GM19324 (cell line): Measurements from ENCODE around the gene IRS2.

Source experiments
- ATAC-seq: cut with Tn5 transposase; IDR thresholded peaks from one replicate; pipeline ENCODE4 v1.9.1; 2021; ENCODE audit warnings: mild to moderate bottlenecking, moderate library complexity; ENCODE audit not compliant: unreplicated experiment, low FRiP score

Gene IRS2

DNA sequence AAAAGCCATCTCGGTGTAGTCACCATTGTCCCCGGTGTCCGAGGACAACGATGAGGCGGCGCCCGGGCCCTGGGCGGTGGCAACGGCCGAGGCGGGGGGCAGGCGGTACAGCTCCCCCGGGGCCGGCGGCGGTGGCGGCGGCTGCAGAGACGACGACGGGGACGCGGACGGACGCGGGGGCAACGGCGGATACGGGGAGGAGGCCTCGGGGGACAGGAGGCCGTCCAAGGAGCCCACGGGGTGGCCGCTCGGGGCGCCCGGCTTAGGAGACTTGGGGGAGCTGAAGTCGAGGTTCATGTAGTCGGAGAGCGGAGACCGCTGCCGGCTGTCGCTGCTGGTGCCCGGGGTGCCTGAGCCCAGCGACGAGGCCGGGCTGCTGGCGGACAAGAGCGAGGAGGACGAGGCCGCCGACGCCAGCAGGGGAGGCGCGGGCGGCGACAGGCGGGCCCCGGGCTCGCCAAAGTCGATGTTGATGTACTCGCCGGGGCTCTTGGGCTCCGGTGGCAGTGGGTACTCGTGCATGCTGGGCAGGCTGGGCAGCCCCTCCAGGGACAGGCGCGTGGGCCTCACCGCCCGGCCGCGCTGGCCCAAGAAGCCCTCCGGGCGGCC lies 3.5 kb downstream of the IRS2 start:
- ATAC-seq, result no peak

DNA sequence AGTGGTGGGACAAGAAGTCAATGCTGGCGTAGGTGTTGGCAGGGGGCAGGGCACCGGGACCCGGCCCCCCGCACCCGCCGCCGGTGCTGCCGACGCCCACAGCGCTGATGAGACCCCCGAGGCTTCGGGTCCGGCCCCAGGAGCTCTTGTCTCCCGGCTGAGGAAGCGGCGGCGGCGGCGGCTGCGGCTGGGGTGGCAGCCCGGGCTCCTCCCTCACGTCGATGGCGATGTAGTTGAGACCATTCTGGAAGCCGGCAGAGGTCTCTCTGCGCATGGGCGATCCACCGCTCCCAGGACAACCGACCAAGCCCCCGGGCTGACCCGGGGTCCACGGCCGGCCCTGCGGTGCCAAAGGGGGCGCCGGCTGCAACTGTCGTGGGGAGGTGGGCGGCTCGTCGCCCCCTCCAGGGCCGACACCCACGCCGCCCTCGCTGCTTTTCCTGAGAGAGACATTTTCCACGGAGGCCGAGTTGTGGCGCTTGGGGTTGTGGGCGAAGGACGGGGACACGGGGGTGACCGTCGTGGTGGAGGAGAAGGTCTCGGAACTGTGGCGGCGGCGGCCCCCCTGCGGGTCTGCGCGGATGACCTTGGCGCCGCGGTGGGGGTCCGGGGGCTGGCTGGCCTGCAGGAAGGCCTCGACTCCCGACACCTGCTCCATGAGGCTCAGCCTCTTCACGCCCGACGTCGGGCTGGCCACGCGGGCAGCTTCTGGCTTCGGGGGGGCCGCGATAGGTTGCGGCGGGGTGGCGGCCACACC lies 4.1 kb downstream of the IRS2 start:
- no peak for ATAC-seq

DNA sequence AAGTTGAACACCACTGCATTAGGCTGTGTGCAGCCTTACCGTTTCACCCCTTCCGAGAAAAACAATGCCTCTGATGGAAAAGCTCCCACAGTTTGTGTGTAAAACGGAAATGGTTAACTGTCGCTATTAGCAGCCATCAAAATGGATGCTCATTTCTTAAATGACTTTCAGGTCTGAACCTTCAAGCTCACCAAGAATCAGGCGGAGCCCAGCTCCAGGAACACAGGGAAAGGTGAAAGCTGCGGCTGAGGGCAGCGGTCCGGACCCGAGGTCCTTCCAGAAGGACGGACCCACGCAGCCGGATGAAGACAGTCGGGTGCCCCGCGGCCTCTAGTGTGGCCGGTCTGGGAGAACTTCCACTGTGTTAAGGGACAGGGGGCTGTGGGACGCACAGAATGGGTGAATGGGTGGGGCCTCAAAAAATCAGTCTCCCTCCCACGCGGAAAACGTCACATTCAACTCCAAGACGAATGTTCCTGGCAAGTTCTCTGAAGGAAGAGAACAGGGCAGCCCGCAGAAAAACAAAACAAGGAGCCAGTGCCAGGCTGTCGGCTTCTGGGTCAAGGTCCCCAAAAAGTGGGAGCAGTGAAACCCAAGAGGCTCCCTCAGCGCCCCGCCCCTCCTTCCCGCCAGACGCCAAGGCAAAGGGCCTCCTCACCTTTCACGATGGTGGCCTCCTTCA lies 4.9 kb downstream of the IRS2 start:
- no peak for ATAC-seq

DNA sequence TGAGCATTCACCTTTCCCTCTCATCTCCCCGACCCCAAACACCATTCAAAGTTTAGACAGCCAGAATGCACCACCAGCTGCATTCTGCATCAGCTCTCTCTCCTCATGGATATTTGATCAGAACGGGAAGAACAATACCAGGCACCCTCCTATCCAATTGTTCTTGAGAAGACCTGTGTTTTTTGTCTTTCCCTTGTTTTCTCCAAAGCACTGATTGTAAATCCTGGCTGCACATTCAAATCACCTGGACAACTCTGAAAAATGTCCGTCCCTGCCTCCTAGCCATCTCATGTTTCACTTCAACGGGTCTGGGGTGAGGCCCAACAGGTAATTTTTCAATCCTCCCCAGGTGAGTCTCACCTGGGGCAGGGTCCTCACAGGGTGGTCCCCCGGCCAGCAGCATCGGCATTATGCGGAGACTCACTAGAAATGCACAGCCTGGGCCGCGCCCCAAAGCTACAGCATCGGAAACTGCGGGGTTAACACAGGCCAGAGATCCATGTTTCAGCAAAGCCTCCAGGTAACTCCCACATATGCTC lies 5.5 kb downstream of the IRS2 start:
- ATAC-seq, result no peak

DNA sequence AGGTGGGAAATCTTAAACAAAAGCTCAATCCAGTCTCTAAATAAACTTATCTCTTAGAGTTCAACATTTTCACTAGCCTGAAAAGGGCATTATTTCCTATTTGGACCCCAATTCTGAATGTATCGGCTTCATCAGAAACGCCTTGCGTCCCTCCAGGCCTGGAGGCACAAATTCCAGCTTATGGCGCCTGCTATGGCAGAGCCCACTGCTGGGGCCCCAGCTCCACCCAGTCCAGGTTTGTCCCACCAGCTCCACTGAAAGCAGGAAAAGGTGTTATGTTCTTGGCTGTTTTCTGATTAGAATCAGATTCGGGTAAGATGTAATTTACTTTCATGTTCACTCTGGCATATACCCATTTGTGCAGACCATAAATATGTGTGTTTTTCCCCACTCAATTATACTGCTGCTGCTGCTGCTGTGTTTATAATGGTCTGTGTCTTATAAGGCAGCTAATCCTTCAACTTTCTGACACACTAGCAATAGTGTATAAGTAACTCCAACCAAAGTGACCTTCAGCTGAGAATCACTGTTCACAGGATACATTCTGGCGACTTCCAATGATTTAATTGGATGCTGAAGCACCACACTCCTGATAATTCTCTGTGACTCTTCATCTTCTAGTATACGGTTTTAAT lies 6.4 kb downstream of the IRS2 start:
- ATAC-seq, result no peak

DNA sequence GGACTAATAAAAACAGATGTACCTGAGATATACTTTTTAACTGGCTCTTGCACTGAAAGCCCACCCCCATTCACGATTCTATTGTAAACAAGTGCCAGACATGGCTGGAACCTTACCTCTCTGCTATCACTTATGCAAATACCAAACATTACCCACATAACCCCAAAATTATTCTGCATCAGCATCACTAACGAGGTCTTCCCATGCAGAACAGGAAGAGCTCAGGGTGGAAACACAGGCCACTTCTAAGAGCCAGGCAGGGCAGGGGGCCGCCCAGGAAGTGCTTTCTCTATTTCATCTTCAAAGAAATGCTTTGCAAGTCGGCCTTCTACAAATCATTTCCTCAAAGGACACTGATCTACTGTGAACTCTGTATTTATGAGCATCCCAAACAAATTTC lies 7.3 kb downstream of the IRS2 start:
- ATAC-seq, result no peak

DNA sequence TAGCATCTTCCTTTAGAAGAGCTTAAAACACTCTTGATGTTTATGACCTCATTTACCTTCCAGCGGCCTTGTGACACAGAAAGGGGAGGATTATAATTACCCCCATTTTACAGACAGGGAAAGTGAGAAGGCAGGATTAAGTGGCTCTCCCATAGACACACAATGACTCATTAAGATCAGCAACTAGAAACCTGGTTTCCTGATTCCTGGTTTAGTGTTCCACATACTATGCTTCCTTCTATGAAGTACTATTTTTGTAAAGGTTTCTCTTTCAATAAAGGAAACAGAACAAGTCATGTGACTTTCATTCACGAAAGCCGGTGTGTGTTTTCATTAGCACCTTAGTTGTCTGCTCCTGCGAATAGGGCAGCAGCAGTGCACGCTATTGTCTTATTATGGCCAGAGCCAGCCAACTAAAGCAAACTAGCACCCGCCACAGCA lies 8.3 kb downstream of the IRS2 start:
- ATAC-seq, result no peak

DNA sequence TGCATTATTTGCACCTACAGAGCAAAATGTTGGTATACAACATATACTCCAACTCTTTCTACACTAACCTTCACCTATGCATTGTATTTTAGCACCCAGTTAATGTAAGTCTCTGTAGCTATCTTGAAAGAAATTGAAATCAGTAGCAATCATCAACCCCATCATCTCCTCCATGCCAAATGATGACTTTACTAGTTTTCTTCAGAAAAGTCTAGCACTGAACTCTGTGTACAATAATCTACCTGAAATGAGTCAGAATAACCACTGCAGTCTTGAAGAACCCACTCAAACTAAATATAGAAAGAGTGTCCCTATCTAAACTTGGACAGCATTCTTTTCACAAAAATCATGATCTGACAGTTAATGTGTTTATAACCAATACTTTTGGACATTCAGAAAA lies 9.8 kb downstream of the IRS2 start:
- ATAC-seq, result no peak

DNA sequence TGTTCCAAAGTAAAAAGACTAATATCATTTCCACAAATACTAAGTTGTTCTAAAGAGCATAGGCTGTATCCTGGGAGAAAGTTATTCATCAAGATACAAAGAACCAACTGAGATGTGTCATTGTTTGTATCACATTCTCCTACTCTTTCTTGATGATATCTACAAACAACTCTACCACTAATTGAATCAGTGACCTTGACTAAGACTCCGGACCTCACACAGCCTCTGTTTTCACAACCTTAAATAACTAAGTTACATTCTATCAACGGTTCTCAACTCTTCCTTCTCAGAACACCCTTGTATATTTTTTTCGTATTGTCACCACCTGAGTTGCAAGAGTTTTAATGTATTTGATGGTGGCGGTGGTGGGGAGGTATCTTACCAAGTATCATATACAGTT lies 12.6 kb downstream of the IRS2 start:
- no peak for ATAC-seq

DNA sequence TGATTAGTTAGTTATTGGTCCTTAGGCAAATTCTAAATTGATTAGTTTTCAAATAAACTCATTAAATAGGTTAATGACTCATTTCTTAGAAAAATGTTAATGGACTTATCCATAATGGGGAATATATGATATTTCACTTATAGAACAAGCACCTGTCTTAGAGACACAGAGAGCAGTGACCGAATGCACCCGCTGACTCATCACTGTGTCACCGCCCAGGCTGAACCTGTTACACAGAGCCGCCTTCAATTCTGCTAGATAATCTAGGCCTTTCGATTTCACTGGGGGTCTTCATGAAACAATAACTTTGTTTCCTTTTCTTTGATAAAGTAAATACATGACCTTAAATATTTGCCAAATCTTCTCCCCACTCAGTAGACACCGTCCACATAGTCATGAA lies 13.1 kb downstream of the IRS2 start:
- no peak for ATAC-seq

DNA sequence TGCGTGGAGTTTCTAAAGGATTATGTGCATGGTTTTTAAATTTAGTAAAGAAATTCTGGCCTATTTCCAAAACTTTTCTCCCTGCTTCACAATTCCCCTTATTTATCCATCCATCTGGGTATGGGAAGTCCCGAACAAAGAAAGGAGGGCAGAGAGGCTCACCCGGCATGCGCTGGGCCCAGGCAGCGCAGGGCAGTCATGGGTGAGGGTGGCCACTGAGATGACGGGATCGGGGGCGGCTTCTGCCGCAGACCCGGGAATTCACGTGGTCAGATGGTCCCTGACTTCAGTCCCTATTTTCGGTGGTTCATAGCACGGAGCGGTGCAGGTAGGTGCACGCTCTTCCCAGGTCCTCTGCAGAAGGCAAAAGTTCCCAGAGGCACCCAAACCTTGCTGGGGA lies 14.5 kb downstream of the IRS2 start:
- ATAC-seq, result no peak

DNA sequence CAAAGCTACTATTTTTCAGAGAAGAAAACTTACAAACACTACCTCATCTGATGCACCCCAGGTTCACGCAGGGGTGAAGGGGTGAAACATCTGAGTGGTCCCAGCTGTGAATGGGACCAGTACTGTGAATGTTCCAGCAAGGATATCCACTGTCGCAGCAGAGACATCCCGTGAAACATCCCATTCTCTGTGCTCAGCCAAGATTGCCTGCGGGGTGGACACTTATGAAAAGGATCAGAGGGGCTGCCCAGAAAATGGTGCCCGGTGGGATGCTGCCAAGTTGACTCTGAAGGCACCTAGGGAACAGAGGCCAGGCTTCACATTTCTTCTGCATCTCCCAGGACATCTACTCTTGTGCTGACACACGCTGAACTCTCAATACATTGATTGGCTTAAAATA lies 15.9 kb downstream of the IRS2 start:
- ATAC-seq, result no peak

DNA sequence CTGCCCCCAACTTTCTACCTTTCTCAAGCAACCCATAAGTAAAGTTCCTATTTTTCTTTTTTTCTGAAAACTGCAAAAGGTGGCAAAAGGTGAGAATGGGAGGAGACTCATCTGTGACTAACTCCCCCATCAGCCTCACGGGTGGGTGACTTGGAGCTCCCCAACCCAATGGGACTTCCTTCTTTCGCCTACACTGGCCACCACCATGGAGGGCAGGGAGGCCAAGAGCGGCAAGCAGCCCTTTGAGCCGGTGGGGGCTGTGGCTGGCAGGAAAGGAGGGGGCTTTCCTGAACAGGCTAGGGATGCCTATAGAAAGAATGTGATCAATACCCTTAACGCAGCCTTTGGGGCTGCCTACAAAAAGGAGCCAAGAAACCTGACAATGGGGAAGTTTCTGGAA lies 16.5 kb downstream of the IRS2 start:
- ATAC-seq, result no peak

DNA sequence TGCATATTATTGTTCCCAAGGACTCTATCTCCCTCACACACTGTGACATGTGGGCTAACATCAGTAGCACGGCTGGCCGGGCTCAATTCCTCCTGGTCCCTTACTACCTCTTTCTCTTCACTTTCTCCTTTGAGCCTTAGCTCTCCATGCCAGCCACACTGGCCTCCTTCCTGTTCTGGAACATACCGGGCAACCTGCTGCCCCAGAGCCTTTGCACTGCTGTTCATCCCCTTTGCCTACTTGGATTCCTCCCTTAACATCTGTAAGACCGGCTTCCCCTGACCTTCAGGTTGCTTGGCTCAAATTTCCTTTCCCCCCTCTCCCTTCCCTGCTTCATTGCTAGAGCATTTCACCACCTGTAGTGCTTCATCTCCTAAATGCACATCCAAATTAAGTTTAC lies 17.1 kb downstream of the IRS2 start:
- ATAC-seq, result no peak

DNA sequence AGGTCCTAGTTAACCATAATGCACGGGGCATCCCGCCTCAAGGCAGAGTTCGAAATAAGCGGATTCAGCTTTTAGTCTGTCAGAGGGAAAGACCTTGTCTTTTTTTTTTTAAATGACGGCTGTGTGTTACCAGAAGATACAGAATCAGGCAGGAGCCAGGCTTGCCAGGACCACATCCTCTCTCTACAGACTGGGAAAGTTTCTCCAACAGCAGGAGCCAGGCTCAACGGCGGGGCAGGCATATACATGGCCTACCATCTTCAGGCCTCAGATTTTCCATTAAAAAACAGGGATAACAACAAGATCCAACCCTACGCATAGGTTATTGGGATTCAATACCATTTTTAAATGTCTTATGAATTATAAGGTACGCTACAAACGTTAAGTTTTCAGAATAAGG lies 17.8 kb downstream of the IRS2 start:
- no peak for ATAC-seq

DNA sequence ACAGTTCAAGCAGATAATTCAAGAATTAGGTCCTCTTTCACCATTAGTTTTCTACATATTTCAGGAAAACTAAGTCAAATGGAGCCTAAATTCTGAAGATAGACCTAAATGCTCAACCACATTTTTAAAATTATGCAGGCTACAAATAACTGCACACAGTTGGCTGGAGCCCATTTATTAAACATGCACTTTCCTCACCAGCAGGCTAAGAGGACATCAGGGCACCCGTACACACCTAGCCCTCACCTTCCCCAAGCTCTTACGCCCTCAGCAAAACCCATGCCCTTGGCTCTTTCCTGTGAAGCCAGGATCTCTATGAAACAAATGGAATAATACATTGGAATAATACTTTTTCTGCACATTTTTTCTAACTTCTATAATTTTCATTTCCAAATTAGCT lies 18.2 kb downstream of the IRS2 start:
- no peak for ATAC-seq

DNA sequence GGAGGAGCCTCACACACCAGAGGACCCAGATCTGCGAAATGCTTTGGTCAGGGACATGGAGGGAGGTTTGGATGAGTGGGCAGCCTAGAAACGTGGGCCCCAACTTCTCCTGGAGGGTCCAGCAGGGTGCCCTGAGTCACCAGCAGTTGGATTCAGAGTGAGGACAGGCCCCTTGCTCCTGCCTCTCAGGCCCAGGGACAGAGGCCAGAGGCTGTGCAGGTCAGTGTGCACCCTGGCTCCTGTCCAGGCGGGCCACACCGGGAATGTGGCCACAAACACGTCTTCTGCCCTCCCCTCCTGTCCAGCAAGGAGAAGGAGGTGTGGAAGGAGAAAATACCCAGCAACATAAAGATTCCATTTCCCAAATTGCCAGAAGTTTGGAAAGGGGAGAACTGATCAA lies 19.4 kb downstream of the IRS2 start:
- no peak for ATAC-seq

DNA sequence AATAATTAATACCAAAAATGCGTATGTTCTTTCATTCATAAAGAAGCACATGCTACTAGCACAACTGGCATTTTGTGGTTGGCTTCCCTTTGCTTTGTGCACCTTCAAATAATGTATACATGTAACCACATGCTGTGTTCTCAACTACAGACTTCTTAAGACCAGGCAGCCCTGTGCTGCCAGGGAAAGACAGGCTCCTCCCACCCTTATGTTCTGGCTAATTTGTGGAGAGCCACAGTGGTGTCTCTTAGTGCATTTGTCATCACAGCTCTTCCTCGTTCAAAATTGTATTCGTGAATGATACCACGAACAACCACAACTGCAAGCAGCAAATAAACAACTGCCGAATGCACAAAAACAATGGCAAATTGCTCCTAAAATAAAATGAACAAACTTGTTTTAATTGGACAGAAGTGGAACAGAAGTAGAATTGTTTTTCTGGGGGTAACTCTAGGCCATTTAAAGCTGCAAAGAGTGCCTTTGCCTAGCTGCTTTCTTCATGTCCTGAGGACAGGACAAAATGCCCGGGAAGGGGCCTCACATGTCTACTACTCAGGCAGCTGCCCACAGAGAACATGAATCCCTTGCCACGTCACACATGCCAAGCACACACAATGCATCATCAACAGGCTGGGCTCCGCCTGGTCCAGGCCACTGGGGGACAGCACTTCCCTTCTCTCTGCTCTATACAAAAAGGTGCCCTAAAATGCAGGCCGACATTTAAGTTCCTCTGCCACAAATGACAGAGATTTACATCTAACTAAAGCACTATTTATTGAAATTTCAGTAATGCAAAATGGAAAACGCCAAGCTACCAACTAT lies 21.7 kb downstream of the IRS2 start:
- ATAC-seq, result no peak

DNA sequence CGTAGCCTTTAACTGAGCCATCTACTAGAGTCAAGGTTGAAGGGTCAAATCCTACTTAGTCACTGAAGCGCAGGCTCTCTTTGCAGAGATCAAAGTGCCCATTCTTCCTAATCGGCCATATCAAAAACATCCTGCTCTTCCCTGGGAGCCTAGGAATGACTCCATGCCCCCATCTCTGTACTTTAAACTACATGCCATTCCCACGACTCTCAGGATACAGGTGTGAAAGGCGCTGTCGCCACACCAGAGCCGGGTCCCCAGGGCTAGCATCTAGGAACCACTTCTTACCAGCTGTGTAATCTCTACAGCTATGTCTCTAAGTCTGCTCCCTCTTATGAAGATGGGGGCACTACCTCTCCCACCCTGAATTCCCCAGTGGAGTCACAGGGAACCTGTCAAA lies 22.3 kb downstream of the IRS2 start:
- no peak for ATAC-seq

DNA sequence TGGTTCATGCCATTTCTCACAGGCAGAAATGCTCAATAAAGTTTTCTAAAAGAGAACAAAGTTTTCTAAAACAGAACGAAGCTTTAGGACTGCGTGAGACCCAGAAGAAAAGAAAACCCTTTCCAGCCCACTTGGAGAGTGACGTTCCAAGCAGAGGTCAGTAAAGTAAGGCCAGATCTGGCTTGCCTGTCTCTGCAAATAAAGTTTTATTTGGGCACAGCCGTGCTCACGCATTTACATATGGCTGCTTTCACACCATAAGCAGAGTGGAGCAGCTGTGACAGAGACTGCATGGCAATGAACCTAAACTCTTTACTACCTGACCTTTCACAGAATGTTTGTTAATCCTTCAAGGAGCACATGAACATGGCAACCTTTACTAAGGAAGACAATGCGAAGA lies 23.6 kb downstream of the IRS2 start:
- no peak for ATAC-seq
